GM12891 (cell line): Measurements from ENCODE around the gene CMIP.
"Not testable (repeated sequence)": the region's sequence is repeated elsewhere in the genome, so short reads cannot be mapped to it uniquely, and the experiment has no call there.

ENCODE experiments used
- DNase-seq: peaks from one replicate; pipeline ENCODE4 v3.0.0; 2011; ENCODE audit warnings: low spot score; ENCODE audit not compliant: insufficient read length
- FAIRE-seq: peaks from 2 replicates; lab custom pipeline; 2011; peaks lifted over from hg19 to GRCh38; lab: Jason Lieb, UNC
- PAX5 ChIP-seq: IDR thresholded peaks from 2 replicates; pipeline ENCODE4 v1.6.1; 2011; ENCODE audit warnings: low read length, moderate library complexity, mild to moderate bottlenecking; ENCODE audit not compliant: insufficient read depth, severe bottlenecking
- POLR2A ChIP-seq: IDR thresholded peaks from 2 replicates; pipeline ENCODE4 v1.6.1; 2011; ENCODE audit warnings: low read depth, low read length, control low read depth
- POLR2AphosphoS5 ChIP-seq: IDR thresholded peaks from 2 replicates; pipeline ENCODE4 v1.6.1; 2011; ENCODE audit warnings: low read depth, low read length, control low read depth
- POU2F2 ChIP-seq: IDR thresholded peaks from 2 replicates; pipeline ENCODE4 v1.6.1; 2011; ENCODE audit warnings: low read depth, mild to moderate bottlenecking, control low read depth, low read length, moderate library complexity
- SPI1 ChIP-seq: IDR thresholded peaks from 2 replicates; pipeline ENCODE4 v1.6.1; 2011; ENCODE audit warnings: low read depth, low read length, control low read depth
- TAF1 ChIP-seq: IDR thresholded peaks from 2 replicates; pipeline ENCODE4 v1.6.1; 2011; ENCODE audit warnings: low read depth, low read length, control low read depth

CMIP gene

DNA sequence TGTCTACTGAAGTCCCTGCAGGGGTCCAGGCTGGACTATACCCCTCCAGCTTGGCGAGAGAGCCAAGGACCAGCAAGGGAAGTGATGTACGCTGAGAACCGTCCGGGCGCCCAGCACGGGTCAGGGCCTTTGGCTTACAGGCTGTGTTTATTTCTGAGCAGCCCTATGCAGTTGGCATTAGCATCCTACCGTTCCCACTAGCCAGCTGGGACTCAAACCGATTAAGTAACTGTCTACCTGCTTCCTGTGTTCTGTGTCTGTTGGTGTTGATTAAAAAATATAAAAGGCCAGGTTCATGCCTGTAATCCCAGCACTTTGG is 73.8 kb downstream of the CMIP start:
- FAIRE-seq (no peak), DNase-seq (no peak)
- TF ChIP-seq POLR2AphosphoS5 (no peak), SPI1 (no peak), POU2F2 (no peak), PAX5 (no peak), POLR2A (no peak), TAF1 (no peak)

DNA sequence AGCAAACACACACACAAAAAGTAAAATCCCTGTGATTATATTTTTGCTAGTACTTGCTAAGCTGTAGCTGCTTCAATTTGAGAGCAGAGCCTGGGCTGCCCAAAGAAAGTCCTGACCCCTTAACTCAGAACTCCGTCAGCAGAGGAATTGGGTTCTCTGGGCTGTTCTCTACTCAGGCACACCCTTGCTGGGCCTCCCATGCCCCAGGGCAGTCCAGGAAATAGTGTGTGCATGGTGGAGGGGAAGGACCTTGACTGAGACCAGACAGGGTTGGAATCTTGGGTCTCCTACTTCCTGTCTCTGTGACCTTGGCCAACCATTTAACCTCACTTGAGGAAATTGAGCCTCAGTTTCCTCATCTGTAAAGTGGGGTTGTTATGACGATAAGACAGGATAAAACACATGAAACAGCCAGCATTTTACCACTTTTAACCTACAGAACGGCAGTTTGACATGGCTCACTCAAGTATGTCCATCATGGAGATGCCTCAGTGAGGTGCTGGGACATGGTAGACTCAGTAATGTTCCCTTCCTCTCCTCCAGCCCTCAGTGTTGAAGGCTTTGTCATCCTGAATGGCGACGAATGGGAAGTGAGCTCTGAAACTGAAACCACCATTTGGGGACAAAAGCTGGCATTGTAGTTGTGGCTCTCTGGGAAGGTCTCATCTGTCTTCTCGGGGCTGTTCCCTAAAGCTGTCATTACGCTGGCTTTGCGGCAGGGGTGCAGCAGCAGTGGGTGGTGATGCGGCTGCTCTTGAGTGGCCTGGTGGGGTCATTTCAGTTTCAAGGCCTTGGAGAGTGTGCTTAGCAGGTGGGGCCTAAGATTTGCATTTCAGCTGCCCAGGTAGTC is 74.9 kb downstream of the CMIP start:
- TF ChIP-seq PAX5 (no peak), SPI1 (peak; percentile 63), POU2F2 (no peak), POLR2A (no peak), TAF1 (no peak), POLR2AphosphoS5 (no peak)
- FAIRE-seq (no peak), DNase-seq (no peak)

GRCh38 chr16:81520151-81520470 is 75.5 kb downstream of the CMIP start:
- FAIRE-seq (no peak), DNase-seq (no peak)
- TF ChIP-seq POLR2AphosphoS5 = no peak

DNA sequence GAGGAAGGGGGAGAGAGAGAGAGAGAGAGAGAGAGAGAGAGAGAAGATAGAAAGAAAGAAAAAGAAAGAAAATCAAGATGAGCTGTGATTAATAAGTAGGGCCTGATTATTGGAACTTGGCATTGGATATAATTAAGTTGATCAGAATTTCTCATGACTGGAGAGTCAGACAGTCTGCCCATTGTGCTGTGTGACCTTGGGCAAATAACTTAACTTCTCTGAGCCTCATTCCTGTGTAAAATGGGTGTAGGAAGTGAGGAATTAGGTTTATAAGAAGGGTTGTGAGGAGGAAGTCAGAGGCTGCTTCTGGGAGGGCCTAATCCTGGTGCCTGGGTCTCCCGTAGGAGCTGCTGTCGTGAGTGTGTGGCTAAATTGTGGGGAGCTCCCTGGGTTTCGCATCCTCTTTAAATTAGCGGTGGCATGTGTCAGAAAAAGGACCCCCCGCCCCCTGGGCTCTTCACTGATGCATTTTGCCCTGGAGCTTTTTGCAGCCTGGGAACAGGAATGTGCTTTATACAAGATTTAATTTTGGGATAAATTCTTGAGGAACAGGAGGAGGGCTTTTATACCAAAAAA is 76.0 kb downstream of the CMIP start:
- DNase-seq = no peak
- FAIRE-seq = no peak
- TF ChIP-seq SPI1 (peak; percentile 40), POU2F2 (no peak)

- peak; percentile 72 for DNase-seq
- TF ChIP-seq TAF1 (no peak), POLR2AphosphoS5 (no peak), POLR2A (no peak), PAX5 (no peak)
These were observed 76.6 kb downstream of the CMIP start for GRCh38 chr16:81521141-81521626.

GRCh38 chr16:81522108-81522701 is 77.6 kb downstream of the CMIP start:
- TF ChIP-seq PAX5 (no peak), TAF1 (no peak), POLR2A (no peak), SPI1 (no peak), POU2F2 (no peak)
- DNase-seq = no peak
- FAIRE-seq = peak; percentile 31

More at GRCh38 chr16:81521141-81521626, 76.6 kb downstream of the CMIP start:
- peak; percentile 84 for FAIRE-seq

DNA sequence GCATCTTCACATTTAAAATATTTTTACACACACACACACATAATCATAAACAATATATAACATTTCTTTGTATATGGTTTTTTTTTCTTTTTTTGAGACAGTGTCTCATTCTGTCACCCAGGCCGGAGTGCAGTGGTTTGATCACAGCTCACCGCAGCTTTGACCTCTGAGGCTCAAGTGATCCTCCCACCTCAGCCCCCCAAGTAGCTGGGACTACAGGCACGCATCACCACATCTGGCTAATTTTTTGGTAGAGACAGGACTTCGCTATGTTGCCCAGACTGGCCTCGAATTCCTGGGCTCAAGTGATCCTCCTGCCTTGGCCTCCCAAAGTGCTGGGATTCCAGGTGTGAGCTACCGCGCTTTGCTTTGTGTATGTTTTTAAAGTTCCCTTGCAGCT is 78.2 kb downstream of the CMIP start:
- FAIRE-seq, DNase-seq: not testable (repeated sequence)

- FAIRE-seq (no peak), DNase-seq (no peak)
- TF ChIP-seq POLR2A (no peak), SPI1 (no peak), POLR2AphosphoS5 (no peak), TAF1 (no peak), PAX5 (no peak), POU2F2 (no peak)
These were observed 78.9 kb downstream of the CMIP start for GRCh38 chr16:81523387-81524115.

DNA sequence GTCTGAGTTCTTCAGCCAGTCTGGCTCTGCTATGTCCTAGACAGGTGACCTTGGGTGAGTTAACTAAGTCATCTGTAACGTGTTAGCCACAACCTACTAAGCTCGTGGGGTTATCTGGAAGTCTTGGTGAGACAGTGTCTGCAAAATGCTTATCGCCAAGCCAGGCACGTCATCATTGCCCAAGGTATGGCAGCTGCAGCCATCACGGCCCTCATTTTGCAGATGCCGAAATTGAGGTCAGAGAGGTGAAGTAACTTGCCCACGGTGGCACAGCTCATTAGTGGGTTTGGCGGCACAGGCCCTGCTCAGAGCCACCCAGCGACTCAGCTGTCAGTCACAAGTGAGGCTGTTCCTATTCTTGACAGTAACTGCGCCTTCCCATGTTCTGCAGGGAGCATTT is 79.8 kb downstream of the CMIP start:
- FAIRE-seq = no peak
- TF ChIP-seq TAF1 = no peak
- no peak for DNase-seq

DNA sequence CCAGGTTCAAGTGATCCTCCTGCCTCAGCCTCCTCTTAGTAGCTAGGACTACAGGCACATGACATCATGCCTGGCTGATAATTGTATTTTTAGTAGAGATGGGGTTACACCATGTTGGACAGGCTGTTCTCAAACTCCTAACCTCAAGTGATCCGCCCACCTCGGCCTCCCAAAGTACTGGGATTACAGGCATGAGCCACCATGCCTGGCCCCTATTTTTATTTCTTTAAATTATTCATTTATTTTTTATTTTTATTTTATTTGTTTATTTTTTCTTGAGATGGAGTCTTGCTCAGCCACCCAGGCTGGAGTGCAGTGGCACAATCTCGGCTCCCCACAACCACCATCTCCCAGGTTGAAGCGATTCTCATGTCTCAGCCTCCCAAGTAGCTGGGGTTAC is 80.3 kb downstream of the CMIP start:
- FAIRE-seq, DNase-seq: not testable (repeated sequence)

DNA sequence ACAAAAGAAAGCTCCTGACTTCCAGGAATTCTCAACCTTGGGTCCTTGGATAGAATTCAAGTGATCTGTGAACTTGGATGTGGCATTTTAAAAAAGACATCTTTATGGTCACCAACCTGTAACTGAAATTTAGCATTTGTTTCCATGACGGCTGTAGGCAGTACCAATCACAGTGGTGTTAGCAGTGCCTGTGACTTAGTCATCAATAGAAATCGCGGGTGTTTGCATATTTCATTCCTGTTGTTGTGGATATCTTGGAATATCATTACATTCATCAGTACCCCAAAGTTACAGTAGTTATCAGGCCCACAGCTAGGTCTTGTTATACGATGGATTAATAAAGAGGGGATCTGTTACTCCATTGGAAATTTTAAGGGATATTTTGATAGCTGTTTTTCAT is 81.6 kb downstream of the CMIP start:
- DNase-seq (no peak), FAIRE-seq (no peak)
- no peak for TF ChIP-seq PAX5
- no peak for TF ChIP-seq POLR2AphosphoS5
